ENCODE data around the gene HAP1.

The HAP1 gene

GRCh38 chr17:41763327-41763726 is 28.9 kb upstream of the HAP1 start:
- no peak for DNase-seq

- no peak for DNase-seq
These were observed 28.4 kb upstream of the HAP1 start for GRCh38 chr17:41762841-41763240.

GRCh38 chr17:41762391-41762790 is 27.9 kb upstream of the HAP1 start:
- DNase-seq = no peak

- DNase-seq = no peak
These were observed 26.4 kb upstream of the HAP1 start for GRCh38 chr17:41760878-41761277.

- no peak for DNase-seq
These were observed 24.2 kb upstream of the HAP1 start for GRCh38 chr17:41758601-41759000.

- DNase-seq = no peak
These were observed 19.6 kb upstream of the HAP1 start for GRCh38 chr17:41754066-41754465.

GRCh38 chr17:41751288-41751687 is 16.8 kb upstream of the HAP1 start:
- DNase-seq = no peak

GRCh38 chr17:41750862-41751261 is 16.4 kb upstream of the HAP1 start:
- DNase-seq = no peak

DNA sequence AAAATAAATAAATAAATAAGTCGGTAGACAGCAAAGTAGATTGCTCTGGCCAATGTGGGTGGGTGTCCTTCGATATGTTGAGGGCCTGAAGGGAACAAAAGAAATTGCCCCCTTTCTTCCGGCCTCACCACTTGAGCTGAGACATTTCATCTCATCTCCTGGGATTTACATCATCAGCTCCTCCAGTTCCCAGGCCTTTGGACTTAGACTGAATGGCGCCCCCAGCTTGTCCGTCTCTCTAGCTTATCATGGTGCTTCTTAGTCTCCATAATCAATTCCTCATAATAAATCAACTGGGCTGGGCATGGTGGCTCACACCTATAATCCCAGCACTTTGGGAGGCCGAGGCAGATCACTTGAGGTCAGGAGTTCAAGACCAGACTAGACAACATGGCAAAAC is 13.8 kb upstream of the HAP1 start:
- no peak for DNase-seq

DNA sequence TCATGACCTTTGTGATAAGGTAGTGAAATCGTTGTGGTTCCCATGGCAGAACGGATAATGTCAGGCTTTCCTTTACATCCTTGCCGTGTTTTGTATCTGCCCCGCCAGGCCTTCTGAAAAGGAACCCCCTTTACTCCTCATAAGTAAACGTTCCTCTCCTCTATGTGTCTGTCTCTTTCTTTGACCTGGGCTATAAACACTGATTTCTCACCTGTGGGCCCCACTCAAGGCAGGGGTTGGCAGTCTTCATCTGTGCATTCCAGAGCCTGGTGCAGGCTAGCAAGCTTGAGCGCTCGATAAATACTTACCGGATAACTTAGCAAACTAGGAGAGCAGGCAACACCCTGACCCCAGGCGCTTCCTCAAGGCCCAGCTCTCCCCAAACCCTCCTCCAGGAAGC is 7.3 kb upstream of the HAP1 start:
- DNase-seq = no peak

- DNase-seq = no peak
These were observed 6.1 kb upstream of the HAP1 start for GRCh38 chr17:41740506-41740905.

- no peak for DNase-seq
These were observed 5.4 kb upstream of the HAP1 start for GRCh38 chr17:41739661-41740352.

DNA sequence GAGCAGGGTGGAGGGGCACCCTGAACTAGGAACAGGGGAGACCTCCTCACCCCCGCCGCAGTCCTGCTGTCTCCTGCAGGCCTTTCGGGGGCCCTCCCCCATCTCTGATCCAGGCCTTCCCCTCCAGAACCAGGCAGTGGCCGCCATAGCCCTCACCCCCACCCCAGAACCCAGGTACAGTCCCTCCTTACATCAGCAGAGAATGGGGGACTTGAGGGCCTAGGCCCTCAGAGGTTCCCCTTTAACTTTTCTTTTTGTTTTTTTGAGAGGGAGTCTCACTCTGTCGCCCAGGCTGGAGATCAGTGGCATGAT is 4.3 kb upstream of the HAP1 start:
- DNase-seq = no peak

DNA sequence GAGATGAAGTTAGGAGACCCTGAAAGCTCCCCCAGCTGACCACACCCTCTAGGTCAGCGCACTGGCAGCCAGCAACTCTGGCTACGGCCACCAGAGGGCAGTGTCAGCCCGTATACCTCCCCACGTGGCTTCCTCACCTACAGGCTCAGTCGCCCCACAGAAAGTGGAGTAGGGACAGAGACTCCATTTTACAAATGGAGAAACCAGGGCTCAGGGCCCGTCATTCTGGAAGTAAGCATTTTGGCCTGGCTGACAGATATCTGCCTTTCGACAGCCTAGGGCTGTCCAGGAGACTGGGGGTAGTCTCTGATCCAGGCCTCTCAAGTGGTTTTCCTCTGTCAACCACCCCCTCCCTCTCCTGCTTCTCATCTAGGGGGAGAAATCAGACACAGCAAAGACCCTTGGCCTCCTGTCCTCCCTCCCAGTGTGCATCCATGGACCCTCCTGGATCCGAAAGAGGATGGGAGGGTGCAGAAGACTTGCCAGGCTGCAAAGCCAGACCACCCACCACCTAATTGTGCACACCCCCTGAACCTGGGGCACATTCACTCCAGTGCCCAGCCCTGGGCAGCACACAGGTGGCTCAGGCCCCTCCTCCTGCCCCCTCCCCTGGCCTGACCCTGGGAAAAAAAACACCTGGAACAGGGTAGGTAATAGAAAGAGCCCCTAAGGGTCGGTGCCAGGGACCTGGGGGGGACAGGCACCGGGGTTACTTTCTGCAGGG is 3.8 kb upstream of the HAP1 start:
- peak in 52 of 56 donors; percentile 6 to 86 (median 53) for DNase-seq

- DNase-seq = no peak
These were observed 3.2 kb upstream of the HAP1 start for GRCh38 chr17:41737680-41738023.

DNA sequence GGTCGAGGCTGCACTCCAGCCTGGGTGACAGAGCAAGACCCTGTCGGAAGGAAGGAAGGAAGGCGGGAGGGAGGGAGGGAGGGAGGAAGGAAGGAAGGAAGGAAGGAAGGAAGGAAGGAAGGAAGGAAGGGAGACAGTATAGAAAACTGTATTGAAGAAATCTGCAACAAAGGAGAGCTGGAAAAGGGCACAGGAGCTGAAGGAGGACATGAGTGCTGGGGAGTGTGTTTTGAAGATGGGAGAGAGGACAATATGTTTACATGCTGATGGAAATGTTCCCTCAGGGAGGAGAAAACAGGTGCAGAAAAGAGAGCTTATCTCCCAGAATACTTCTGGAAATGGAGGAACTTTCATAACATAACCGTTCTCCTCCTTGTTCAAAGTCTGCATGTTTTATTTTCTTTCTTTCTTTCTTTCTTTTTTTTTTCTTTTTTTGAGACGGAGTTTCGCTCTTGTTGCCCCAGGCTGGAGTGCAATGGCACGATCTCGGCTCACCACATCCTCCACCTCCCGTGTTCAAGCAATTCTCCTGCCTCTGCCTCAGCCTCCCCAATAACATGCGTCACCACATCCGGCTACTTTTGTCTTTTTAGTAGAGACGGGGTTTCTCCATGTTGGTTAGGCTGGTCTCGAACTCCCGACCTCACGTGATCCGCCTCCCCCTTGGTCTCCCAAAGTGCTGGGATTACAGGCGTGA is 2.7 kb upstream of the HAP1 start:
- DNase-seq = no peak

- DNase-seq = no peak
These were observed 1.3 kb upstream of the HAP1 start for GRCh38 chr17:41735744-41736143.

- peak in 1 of 56 donors; percentile 50 for DNase-seq
These were observed 488 bp upstream of the HAP1 start for GRCh38 chr17:41734949-41735313.

GRCh38 chr17:41733348-41734138 is 900 bp downstream of the HAP1 start:
- DNase-seq = peak in 1 of 56 donors; percentile 16

GRCh38 chr17:41731836-41732235 is 2.6 kb downstream of the HAP1 start:
- DNase-seq = no peak

GRCh38 chr17:41730479-41730878 is 4.0 kb downstream of the HAP1 start:
- no peak for DNase-seq

DNA sequence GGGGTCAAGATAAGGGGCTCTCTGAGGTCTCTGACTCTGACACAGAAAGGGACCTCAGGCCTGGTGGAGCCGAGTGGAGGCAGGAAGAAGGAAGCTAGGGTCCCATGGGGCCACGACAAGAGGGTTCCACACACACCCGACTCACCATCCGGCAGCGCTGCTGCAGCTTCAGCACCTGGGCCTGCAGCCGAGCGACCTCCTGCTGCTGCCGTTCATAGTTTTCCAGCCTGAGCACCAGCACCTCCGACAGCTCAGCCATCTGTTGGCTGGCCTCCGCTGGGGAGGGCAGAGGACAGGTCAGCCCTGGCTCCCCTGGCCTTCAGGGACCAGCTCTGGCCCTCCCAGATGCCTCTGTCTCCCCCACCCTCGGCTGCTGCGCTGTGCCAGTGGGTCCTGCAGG is 6.4 kb downstream of the HAP1 start:
- DNase-seq = no peak

Data from amygdala (tissue), 56 donors.